NCI-H1930 (cell line): ENCODE data around the gene RBM10.

Experiments used
- DNase-seq, 2 experiments: peaks; one replicate each; lab custom pipeline; 2025; lab: John Stamatoyannopoulos, UW

The RBM10 gene

DNA sequence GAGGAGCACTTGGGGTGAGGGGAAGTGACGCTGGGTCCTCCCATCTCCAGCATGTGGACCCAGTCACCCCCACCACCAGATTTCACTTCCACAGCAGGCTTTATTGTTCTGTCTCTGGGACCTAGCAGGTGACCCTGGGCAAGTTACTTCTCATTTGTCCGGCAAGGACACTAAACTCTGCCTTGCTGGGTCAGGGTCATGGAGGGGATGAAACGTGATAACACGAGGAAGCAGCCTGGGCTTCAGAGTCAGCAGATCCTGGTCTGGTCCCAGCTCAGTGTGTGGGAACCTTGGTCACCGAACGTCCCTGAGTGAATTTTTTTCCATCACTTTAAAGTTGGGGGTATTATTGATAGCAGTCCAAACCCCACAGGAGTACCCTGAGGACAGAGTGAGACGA, 52.5 kb downstream of the RBM10 start:
- no peak for DNase-seq

GRCh38 chrX:47198026-47198686, 53.1 kb downstream of the RBM10 start:
- no peak for DNase-seq

GRCh38 chrX:47198687-47199080, 53.7 kb downstream of the RBM10 start:
- DNase-seq = no peak

DNA sequence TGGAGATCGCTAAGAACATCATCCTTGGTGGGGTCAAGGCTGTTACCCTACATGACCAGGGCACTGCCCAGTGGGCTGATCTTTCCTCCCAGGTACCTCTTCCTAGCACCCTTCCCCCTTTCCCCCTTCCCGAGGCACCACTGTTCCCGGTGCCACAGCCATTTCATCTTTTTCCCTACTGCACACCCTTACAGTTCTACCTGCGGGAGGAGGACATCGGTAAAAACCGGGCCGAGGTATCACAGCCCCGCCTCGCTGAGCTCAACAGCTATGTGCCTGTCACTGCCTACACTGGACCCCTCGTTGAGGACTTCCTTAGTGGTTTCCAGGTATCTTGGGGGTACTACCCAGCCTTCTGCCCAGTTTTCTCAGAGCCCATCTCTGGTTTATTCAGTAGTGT, 54.3 kb downstream of the RBM10 start:
- DNase-seq = no peak

GRCh38 chrX:47200385-47201150, 55.5 kb downstream of the RBM10 start:
- no peak for DNase-seq

- no peak for DNase-seq
Observed at GRCh38 chrX:47201345-47201944, 56.4 kb downstream of the RBM10 start.

DNA sequence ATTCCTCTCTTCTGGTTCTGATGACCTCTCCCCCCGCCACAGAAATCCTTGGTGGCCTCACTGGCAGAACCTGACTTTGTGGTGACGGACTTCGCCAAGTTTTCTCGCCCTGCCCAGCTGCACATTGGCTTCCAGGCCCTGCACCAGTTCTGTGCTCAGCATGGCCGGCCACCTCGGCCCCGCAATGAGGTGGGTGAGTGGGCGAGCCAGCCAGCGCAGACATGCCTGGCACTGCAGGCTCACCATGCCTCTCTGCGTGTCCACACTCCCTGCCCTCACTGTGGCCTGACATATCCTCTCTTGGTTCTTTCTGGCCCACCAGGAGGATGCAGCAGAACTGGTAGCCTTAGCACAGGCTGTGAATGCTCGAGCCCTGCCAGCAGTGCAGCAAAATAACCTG, 57.3 kb downstream of the RBM10 start:
- DNase-seq = no peak

DNA sequence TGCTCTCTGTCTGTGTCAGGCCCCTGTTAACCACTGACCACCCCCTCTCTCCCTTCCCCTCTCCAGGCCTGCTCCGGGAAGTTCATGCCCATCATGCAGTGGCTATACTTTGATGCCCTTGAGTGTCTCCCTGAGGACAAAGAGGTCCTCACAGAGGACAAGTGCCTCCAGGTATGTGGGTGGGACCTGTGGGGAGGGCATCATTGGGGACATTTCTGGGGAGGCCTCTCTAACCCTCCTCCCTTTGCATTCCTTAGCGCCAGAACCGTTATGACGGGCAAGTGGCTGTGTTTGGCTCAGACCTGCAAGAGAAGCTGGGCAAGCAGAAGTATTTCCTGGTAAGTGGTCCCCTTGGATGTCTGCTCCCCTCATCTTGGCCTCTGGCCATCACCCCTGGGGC, 57.9 kb downstream of the RBM10 start:
- DNase-seq = no peak

DNA sequence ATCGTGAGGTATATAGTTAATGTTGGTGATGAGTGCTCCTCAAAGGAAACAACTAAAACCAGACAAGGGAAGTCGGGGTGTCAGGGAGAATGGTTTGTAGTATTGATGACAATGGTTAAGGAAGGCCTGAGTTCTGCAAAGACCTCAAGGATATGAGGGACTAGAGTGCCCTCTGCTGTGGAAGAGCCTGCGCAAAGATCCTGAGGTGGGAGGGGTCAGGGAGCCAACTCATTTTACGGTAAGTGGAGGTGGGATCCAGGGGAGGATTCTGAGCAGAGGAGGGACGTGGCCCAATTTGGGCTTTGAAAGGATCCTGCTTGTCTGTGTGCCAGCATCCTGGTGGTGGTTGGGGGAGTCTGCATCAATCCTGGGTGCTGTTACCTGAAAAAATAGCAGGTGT, 59.9 kb downstream of the RBM10 start:
- no peak for DNase-seq

DNA sequence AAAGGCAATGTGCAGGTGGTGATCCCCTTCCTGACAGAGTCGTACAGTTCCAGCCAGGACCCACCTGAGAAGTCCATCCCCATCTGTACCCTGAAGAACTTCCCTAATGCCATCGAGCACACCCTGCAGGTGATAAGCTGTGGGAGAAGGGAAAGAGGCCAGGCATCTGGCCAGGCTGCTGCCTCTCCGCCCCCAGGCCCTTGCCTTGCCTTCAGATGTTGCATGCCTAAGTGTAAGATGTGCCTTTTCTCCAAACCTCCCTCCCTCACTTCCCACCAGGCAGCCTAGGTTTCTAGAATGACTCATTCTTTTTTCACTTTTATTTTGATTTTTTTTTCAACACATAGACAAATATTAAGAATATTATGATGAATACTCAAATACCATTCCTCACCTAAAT, 61.3 kb downstream of the RBM10 start:
- no peak for DNase-seq

DNA sequence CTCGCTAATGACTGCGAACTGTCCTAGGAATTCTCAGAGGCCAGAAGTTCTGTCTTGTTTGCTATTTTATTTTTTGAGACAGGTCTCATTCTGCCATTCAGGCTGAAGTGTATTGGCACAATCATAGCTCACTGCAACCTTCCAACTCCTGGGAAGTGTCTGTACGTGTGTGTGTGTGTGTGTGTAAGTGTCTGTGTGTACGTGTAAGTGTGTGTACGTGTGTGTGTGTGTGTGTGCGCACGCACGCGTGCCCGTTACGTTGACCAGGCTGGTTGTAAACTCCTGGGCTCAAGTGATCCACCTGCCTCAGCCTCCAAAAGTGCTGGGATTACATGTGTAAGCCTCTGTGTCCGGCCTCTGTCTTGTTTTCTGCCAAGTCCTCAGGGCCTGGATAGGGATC, 63.1 kb downstream of the RBM10 start:
- no peak for DNase-seq

- no peak for DNase-seq
Observed at GRCh38 chrX:47209508-47210238, 64.7 kb downstream of the RBM10 start.

GRCh38 chrX:47210661-47211425, 65.8 kb downstream of the RBM10 start:
- no peak for DNase-seq

- DNase-seq = no peak
Observed at GRCh38 chrX:47212381-47213293, 67.6 kb downstream of the RBM10 start.

- DNase-seq = no peak
Observed at GRCh38 chrX:47214435-47215077, 69.5 kb downstream of the RBM10 start.

- DNase-seq = no peak
Observed at GRCh38 chrX:47215291-47215900, 70.4 kb downstream of the RBM10 start.

GRCh38 chrX:47216393-47216925, 71.4 kb downstream of the RBM10 start:
- DNase-seq = no peak

DNA sequence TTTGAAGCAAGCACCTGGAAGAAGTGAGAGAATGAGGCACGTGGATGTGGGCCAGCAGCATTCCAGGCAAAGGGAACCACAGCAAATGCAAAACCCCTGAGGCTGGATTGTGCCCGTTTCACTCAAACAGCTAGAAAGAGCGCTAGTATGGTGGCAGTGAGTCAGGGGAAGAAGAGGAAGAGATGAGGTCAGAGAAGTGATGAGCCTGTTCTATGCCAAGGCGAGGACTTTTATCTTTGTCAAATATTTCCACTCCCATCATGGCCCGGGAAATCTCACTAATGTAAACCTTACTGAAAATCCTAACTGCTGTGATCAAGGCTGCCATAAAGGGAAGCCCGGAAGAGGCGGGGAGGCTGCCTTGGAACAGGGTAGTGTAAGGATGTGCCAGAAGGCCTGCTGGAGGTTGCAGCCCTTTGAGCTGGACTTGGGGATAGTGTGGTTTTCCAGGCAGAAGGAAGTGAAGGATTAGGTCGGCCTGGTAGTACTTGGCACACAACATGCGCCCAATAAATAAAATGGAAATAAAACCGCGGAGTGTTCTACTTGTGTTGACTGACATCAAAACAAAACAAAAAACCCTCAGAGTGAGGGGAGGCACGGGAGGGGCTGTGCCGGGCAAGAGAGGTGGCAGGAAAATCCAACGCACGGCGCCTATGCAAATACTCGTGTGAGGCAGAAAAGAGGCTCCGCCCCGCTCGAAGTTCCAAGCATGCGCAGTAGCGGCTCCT, 72.3 kb downstream of the RBM10 start:
- no peak for DNase-seq

DNA sequence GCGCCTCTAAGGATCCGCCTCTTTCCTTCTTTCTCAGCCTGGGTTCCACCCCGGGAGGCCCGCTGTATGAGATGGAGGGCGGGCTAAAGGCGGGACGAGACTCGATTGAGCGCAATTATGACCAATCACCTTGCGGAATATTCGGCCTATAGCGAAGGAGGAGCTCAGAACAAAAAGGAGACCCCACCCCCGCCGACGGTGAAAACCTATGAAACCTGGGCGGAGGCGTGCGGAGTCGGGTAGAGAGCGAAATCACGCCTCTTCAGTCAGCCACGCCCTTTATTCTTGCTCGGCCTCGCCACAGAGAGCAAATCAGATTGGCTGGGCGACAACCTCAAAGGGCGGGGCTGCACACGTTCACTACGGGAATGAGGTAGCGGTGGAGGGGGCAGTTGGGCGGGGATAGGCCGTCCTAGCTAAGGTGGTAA, 72.8 kb downstream of the RBM10 start:
- DNase-seq = peak; percentile 96 to 97
